Esophagus muscularis mucosa (tissue), 3 donors: ENCODE results near the gene CCL1.

Experiments used
- EP300 ChIP-seq: sonication (generic); formaldehyde crosslinking; IDR thresholded peaks from one replicate; pipeline ENCODE4 v1.6.1; 2017; ENCODE audit warnings: antibody characterized with exemption
- TF ChIP-seq, protein P1 (sequence below), 3 experiments: fragments of 200-600 bp in 2 of 3; fragments of 450-650 bp in 1 of 3; sonication (generic) in 2 of 3; IDR thresholded peaks; one replicate each; pipeline ENCODE4 v1.5.1; 2017 to 2019; ENCODE audit warnings: antibody characterized with exemption in 3 of 3, mild to moderate bottlenecking in 2 of 3, moderate library complexity in 1 of 3

GRCh38 chr17:34354637-34355036 lies 8.4 kb downstream of the CCL1 start:
- TF ChIP-seq, protein P1, sequence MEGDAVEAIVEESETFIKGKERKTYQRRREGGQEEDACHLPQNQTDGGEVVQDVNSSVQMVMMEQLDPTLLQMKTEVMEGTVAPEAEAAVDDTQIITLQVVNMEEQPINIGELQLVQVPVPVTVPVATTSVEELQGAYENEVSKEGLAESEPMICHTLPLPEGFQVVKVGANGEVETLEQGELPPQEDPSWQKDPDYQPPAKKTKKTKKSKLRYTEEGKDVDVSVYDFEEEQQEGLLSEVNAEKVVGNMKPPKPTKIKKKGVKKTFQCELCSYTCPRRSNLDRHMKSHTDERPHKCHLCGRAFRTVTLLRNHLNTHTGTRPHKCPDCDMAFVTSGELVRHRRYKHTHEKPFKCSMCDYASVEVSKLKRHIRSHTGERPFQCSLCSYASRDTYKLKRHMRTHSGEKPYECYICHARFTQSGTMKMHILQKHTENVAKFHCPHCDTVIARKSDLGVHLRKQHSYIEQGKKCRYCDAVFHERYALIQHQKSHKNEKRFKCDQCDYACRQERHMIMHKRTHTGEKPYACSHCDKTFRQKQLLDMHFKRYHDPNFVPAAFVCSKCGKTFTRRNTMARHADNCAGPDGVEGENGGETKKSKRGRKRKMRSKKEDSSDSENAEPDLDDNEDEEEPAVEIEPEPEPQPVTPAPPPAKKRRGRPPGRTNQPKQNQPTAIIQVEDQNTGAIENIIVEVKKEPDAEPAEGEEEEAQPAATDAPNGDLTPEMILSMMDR (IDR thresholded peaks at IDR 0.05): no peak
- no peak for TF ChIP-seq EP300
